DND-41 (cell line): Measurements from ENCODE around the gene PLXNA3.

ENCODE experiments used
- ATAC-seq: fragments of 200-7000 bp; cut with Tn5 transposase; 3 replicates; pipeline ENCODE4 v1.9.1; 2021; ENCODE audit warnings: low read depth; ENCODE audit not compliant: insufficient read depth
- DNase-seq: peaks from one replicate; pipeline ENCODE4 v3.0.0-alpha.2; 2020
- H2AFZ ChIP-seq: 2 replicates; pipeline ENCODE4 v1.6.0; 2012; ENCODE audit warnings: low read depth, low read length
- H3K27ac ChIP-seq: 2 replicates; pipeline ENCODE4 v1.5.1; 2012; ENCODE audit warnings: low read length, inconsistent platforms
- H3K27me3 ChIP-seq: fragments of 200-600 bp; sonication (generic); 2 replicates; pipeline ENCODE4 v1.6.0; 2012; ENCODE audit warnings: low read length, mild to moderate bottlenecking, inconsistent platforms; ENCODE audit not compliant: insufficient read depth, poor library complexity
- H3K36me3 ChIP-seq: 2 replicates; pipeline ENCODE4 v1.5.1; 2012; ENCODE audit warnings: low read length, inconsistent platforms; ENCODE audit not compliant: insufficient read depth
- H3K4me1 ChIP-seq: 2 replicates; pipeline ENCODE4 v1.5.1; 2012; ENCODE audit warnings: mild to moderate bottlenecking, low read length; ENCODE audit not compliant: insufficient read depth
- H3K4me2 ChIP-seq: 2 replicates; pipeline ENCODE4 v1.6.0; 2012; ENCODE audit warnings: mild to moderate bottlenecking, moderate library complexity, low read length, inconsistent platforms; ENCODE audit not compliant: insufficient read depth
- H3K4me3 ChIP-seq, 2 experiments: fragments of 200-600 bp in 1 of 2; shearing (Covaris generic) in 1 of 2; 2 replicates each; pipeline ENCODE4 v1.5.1; 2012 to 2016; ENCODE audit warnings: inconsistent platforms in 2 of 2, low read length in 2 of 2, mild to moderate bottlenecking in 2 of 2, low read depth in 1 of 2, moderate library complexity in 1 of 2
- H3K79me2 ChIP-seq: 2 replicates; pipeline ENCODE4 v1.6.0; 2012; ENCODE audit warnings: low read length, inconsistent platforms; ENCODE audit not compliant: insufficient read depth
- H3K9ac ChIP-seq: 2 replicates; pipeline ENCODE4 v1.6.0; 2012; ENCODE audit warnings: low read depth, mild to moderate bottlenecking, inconsistent platforms, low read length, moderate library complexity
- H3K9me3 ChIP-seq: 2 replicates; pipeline ENCODE4 v1.5.1; 2012; ENCODE audit warnings: low read length, moderate library complexity, mild to moderate bottlenecking, inconsistent platforms; ENCODE audit not compliant: insufficient read depth, severe bottlenecking
- H4K20me1 ChIP-seq: 2 replicates; pipeline ENCODE4 v1.6.0; 2012; ENCODE audit warnings: low read length; ENCODE audit not compliant: insufficient read depth
- CTCF ChIP-seq: IDR thresholded peaks from 2 replicates; pipeline ENCODE4 v1.5.1; 2012; ENCODE audit warnings: borderline replicate concordance, low read length, moderate library complexity, mild to moderate bottlenecking; ENCODE audit not compliant: poor library complexity, severe bottlenecking; ENCODE audit errors: extremely low read depth
- EZH2 ChIP-seq: IDR thresholded peaks from 3 replicates; pipeline ENCODE4 v1.6.1; 2012; ENCODE audit warnings: borderline replicate concordance, low read depth, mild to moderate bottlenecking, moderate library complexity, low read length, inconsistent platforms; ENCODE audit not compliant: severe bottlenecking

PLXNA3 gene

GRCh38 chrX:154526901-154527675 lies 69.0 kb downstream of the PLXNA3 start:
- H4K20me1 ChIP-seq = no peaks in the 10 kb centered on the region
- no peaks in the 10 kb centered on the region for H3K9me3 ChIP-seq
- no peak overlapping the region for H3K4me2 ChIP-seq
- DNase-seq (peak; percentile 52), ATAC-seq (peak; percentile 71)
- H3K36me3 ChIP-seq = peaks cover 1% of the 10 kb centered on the region; the same call in 1 of the 2 replicates
- no peak overlapping the region for H2AFZ ChIP-seq
- H3K9ac ChIP-seq = no peak overlapping the region
- H3K79me2 ChIP-seq = no peaks in the 10 kb centered on the region
- no peaks in the 10 kb centered on the region for H3K4me1 ChIP-seq
- TF ChIP-seq CTCF = peak; percentile 36
- TF ChIP-seq EZH2 = no peak
- H3K27me3 ChIP-seq = no peaks in the 10 kb centered on the region
- no peak overlapping the region for H3K4me3 ChIP-seq
- no peak overlapping the region for H3K27ac ChIP-seq
